Superior temporal gyrus (tissue), 1 donor: ENCODE data around the gene NOXA1.
"Not testable (repeated sequence)": the region's sequence is repeated elsewhere in the genome, so short reads cannot be mapped to it uniquely, and the experiment has no call there.

Experiments used
- DNase-seq: peaks from one replicate; pipeline ENCODE4 v3.0.0-alpha.2; 2016; ENCODE audit errors: extremely low spot score

Gene NOXA1

GRCh38 chr9:137406085-137406760 is 17.0 kb upstream of the NOXA1 start:
- DNase-seq, result no peak

DNA sequence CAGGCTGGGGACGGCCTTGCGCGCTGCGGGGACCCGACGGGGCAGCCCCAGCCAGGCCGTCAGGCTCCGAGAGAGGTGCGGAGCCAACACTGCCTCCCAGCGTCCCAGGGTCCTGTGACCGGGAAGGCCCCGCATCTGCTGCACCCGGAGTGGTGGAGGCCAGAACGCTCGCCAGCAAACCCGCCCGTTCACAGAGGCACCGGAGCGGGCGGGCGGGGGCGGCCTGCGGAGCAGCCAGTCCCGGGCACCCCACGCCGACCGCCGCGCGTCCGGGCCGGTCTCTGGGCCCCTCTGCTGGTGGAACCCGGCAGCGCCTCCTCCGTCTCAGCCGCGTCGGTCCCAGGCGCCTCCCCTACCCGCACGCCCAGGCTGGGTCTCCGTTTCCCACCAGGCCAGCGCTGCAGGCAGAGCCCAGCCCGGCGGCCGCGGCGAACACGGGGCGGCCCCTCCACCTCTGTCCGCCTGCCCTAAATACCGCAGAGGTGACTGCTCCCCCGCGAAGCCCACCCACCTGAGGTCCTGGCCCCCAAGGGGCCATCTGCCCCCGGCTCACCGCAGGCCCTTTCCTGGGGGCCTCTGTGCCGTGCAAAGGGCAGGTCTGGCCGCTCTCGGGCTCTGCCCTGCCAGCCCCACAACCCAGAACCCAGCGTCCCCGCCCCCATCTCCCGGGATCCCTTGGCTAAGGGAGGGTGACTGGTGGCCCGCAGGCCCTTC is 16.2 kb upstream of the NOXA1 start:
- peak; percentile 63 for DNase-seq

DNA sequence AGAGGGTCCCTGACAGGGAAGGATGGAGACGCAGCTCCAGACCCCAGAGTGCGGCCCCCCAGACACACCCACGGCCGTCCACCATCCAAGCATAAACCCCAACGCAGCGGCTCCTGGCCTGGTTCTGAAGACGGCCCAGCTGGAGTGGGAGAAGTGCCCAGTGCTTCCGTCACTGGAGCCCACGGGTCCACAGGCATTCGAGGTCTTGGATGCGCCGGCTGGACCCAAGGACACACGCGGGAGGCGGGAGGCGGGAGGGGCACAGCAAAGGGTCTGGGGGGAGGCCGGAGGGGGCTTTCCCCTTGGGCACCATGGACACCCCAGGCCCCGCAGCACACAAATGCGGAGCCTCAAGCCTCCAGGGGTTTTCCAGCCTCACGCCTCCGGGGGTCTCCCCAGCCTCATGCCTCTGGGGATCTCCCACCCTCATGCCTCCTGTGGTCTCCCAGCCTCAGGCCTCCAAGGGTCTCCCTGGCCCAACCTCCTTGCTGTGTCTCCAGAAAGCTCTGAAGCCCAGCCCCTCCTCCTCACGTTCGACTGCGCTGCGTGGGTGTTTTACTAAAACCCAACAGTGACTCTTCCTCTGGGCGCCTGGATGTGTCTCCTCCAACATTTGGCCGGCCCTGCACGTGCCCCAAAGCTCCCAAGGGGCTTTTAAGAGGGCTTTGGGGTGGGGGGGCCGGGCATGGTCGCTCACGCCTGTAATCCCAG is 15.4 kb upstream of the NOXA1 start:
- no peak for DNase-seq

GRCh38 chr9:137408651-137409405 is 14.4 kb upstream of the NOXA1 start:
- DNase-seq, result no peak

DNA sequence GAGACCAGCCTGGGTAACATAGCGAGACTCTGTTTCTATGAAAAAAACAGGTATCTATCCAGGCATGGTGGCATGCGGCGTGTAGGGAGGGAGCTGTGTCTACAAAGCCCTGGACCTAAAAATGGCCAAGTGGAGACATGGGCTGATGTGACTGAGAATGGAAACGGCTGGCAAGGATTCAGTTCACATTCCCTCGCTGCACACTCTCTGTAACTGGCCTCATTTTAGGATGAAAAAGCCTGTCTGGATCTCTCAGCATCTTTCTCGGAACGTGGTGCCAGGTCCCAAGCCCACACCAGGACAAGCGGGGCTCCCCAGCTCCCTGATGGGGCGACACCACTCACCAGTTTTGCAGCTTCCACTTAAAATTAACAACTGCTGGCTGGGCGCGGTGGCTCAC is 13.7 kb upstream of the NOXA1 start:
- peak; percentile 38 for DNase-seq

GRCh38 chr9:137410236-137410890 is 12.8 kb upstream of the NOXA1 start:
- DNase-seq, result not testable (repeated sequence)

GRCh38 chr9:137410891-137411249 is 12.3 kb upstream of the NOXA1 start:
- DNase-seq, result no peak

DNA sequence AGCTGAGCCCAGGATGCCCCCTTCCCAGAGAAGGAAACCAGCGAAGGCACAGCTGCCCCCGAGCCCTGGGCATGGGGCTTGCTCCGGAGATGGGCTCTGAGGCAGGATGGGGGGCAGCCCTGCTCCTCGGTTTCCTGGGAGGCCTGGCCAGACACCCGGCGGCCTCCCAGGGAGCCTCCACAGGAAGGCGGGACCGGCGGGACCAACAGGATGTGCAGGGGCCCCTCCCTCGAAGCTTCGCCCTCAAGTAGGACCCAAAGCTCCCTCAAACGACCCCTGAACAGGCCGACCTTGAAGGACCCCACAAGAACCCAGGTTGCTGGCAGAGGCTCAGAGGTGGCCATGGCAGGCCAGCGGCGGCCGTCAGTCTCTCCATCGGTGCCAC is 11.9 kb upstream of the NOXA1 start:
- no peak for DNase-seq

GRCh38 chr9:137411645-137412380 is 11.4 kb upstream of the NOXA1 start:
- no peak for DNase-seq

DNA sequence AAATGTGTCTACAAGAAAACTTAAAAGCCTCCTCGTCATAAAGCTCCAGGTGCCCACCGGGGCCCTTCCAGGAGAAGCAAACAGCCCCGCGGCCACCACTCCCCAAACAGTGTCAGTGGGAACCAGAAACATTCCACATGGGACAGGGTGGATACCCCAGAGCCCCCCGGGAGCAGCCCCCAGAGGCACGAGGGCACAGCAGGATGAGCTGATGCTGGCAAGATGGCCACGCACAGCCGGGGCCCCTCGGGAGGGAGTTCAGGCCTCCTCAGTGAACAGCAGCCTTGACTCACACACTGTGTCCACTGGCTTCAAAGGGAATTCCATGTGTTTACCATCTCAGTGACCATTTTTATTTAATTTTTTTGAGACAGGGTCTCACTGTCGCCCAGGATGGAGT is 10.8 kb upstream of the NOXA1 start:
- DNase-seq, result no peak

- DNase-seq, result no peak
Observed at GRCh38 chr9:137415451-137415850, 7.7 kb upstream of the NOXA1 start.

DNA sequence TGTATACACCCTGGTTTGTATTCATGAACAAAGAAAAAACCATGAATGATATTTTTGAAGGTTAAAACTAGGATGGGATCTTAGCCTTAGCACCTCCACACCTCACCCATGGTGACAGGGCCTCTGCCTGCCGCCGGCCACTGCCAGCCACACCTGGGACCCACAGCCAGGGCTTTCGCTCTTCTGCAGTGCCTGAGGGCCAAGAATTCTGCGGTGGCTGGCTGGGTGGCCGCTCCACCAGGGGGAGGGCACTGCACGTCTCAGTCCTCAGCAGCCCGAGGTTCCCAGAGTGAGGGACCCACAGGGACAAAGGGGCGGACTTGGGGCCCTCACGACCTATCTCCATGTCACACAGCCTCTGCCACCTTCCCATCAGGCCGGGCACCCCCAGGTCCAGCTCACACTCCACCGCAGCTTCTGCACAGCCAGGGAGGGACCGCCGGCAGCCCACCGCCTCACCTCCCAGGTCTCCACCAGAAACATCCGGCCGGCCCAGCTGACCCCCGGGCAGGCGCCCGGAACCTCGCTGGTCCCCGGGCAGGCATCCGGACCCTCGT is 7.1 kb upstream of the NOXA1 start:
- DNase-seq, result no peak

DNA sequence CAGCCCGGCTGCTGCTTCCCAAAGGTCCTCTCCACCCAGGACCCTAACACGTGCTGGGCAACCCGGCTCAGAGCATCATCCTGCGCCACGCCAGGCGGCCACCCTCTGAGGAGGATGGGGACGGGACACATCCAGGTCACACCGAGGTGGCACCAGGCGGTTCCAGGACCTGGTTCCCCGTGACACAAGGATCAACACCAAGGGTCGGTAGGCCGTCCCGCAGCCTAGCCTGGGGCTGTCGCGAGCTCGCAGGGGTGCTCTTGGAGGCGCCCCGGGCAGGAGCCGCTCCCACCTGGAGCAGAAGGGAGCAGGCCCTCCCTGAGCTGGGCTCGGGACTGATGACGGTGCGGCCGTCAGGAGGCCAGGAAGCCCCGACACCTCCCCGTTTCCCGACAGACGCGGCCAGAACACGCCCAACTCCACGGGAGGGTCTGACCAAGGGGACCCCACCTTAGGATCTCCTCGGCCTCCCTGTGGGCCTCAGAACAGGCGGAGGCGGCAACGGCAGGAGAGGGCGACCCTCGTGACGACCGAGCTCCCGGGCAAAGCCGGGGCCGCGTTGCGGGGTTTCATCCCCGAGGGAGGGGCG is 6.5 kb upstream of the NOXA1 start:
- no peak for DNase-seq

GRCh38 chr9:137417161-137418021 is 5.8 kb upstream of the NOXA1 start:
- no peak for DNase-seq

DNA sequence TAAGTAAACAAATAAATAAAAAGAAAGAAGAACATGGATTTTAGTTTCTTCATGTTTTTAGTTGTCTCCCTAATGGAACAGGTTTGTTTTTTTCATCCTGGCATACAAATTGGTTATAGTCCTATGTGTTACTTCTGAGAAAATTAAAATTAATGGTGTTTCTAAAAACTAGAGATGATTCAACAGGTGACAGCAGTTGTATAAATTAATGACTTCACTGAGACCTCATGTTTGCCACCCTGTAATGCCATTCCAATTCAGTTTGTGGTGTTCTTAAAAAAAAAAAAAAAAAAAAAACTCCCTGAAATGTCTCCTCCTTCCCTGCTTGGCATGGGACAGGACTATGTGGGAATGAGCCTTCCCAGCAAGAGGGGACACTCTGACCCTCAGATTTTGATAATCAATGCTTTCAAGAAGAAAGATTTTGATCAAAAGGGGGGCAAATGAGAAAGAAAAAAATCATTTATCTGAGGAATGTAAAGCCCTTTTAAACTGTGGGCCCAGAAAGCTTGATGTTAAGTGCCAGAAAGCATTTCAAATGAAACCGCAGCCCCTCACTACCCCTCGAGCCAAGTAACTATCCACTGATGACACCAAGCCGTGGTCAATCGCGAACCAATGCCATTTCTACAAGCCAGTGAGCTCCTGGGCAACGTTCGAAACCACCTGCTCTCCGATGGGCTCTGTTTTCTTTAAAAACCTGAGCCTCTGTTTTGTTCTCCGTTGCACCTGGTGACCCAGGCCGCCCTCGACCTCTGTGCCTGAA is 1.2 kb upstream of the NOXA1 start:
- DNase-seq, result no peak

GRCh38 chr9:137423514-137424291 is 510 bp downstream of the NOXA1 start:
- DNase-seq, result no peak

DNA sequence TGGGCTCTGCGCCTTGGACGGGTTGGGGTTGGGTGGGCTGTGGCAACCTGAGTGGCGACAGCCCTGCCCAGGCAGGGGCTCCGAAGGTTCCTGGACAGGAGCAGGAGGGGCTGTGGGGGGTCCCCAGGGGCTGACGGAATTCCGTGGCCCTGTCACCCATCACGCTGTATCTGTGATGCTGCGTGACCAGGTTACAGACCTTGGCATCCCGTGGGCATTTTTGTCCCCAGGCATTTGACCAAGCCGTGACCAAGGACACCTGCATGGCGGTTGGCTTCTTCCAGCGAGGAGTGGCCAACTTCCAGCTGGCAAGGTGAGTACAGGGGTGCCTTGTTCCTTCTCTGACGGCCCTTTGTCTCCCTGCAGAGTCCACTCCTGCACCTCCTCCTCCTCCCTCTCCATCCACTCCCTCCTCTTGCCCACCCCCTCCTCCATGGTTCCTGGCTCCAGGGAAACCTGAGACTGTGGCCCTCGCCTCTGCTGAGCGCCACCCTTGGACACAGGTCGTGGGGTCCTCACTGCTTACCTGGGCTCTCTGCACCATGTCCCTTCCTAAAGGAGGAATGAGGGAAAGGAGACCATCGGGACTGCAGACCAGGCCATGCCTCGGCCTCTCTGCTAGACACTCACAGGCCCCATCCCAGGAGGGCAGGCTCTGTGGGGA is 3.0 kb downstream of the NOXA1 start:
- DNase-seq, result no peak
